ENCODE measurements around the gene ARAP2.

ARAP2 gene, protein sequence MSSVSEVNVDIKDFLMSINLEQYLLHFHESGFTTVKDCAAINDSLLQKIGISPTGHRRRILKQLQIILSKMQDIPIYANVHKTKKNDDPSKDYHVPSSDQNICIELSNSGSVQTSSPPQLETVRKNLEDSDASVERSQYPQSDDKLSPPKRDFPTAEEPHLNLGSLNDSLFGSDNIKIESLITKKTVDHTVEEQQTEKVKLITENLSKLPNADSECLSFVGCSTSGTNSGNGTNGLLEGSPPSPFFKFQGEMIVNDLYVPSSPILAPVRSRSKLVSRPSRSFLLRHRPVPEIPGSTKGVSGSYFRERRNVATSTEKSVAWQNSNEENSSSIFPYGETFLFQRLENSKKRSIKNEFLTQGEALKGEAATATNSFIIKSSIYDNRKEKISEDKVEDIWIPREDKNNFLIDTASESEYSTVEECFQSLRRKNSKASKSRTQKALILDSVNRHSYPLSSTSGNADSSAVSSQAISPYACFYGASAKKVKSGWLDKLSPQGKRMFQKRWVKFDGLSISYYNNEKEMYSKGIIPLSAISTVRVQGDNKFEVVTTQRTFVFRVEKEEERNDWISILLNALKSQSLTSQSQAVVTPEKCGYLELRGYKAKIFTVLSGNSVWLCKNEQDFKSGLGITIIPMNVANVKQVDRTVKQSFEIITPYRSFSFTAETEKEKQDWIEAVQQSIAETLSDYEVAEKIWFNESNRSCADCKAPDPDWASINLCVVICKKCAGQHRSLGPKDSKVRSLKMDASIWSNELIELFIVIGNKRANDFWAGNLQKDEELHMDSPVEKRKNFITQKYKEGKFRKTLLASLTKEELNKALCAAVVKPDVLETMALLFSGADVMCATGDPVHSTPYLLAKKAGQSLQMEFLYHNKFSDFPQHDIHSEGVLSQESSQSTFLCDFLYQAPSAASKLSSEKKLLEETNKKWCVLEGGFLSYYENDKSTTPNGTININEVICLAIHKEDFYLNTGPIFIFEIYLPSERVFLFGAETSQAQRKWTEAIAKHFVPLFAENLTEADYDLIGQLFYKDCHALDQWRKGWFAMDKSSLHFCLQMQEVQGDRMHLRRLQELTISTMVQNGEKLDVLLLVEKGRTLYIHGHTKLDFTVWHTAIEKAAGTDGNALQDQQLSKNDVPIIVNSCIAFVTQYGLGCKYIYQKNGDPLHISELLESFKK (N-terminal part only)

DNA sequence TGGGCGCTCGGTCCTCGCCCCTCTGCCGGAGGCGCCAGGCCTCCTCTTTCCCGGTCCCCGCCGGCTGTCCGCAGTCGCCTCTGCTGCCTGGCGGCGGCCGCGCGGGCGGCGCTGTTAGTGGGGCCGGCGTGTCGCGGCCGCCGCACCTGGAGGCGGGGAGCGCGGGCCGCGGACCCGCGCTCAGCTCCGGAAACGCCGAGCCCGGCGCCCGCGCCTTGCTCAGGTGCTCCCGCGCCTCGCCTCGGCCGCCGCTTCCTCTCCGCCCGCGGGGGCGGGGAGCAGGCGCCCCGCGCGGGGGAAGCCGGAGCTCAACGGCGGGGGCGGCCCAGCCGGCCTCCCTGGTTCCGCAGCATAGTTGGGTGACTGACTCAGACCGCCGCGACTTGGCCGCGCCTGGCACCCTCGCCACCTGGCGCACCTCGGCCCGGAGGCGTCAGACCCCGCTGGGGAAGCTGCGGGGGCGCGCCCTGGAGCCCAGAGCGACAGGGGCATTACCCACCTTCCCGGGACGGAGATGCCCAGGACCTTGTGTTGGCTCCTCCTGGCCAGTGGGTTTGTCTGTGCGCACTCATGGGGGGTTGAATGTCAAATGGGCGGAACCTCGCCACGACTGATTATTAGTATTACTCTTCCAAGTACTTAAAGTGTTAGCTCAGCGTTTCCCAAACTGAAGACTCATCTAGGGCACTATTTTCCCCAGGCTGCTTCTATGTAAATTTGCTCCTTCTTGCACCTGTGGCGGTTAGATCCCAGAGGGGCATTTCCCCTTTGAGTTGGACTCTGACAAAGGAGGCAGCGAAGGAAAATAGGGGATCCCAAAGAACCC is at the start of gene ARAP2:
TSS of gene ARAP2 (minus strand) at position 258 of the 826 bp plus-strand sequence. CDS start 15,028 bp downstream, outside the sequence.
- TF ChIP-seq CTCF (IDR thresholded peaks at IDR 0.05; ENCODE audit: borderline replicate concordance, insufficient read depth, low read depth, low read length): 0 out of 2 replicates have a peak, but pooled peaks have one; percentile 26
- peak within 1 kb of the TSS; percentile 96 for H3K4me3 ChIP-seq (ENCODE audit: low read depth, low read length)

- TF ChIP-seq CTCF (IDR thresholded peaks at IDR 0.05; ENCODE audit: borderline replicate concordance, insufficient read depth, low read depth, low read length): no peak
- H3K4me3 ChIP-seq (ENCODE audit: low read depth, low read length): no peak overlapping the region
Observed at GRCh38 chr4:36292556-36293188, 48.4 kb upstream of the ARAP2 start.

- H3K4me3 ChIP-seq (ENCODE audit: low read depth, low read length): no peak overlapping the region
- TF ChIP-seq CTCF (IDR thresholded peaks at IDR 0.05; ENCODE audit: borderline replicate concordance, insufficient read depth, low read depth, low read length): no peak
Observed at GRCh38 chr4:36290641-36291040, 46.3 kb upstream of the ARAP2 start.

- no peak for TF ChIP-seq CTCF (IDR thresholded peaks at IDR 0.05; ENCODE audit: borderline replicate concordance, insufficient read depth, low read depth, low read length)
- no peak overlapping the region for H3K4me3 ChIP-seq (ENCODE audit: low read depth, low read length)
Observed at GRCh38 chr4:36288731-36289426, 44.6 kb upstream of the ARAP2 start.

DNA sequence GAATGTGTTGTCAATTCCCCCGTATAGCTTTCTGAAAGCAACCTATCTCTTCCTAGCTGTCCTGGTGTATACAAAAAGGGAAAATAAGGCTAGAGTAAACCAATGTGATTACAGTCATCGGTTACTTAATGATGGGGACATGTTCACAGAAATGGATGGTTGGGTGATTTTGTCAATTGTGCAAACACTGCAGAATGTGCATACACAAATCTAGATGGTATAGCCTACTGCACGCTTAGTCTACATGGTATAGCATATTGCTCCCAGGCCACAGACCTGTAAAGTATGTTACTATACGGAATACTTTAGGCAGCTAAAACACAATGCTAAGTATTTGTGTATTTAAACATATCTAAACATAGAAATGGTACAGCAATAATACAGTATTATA is 42.2 kb upstream of the ARAP2 start:
- no peak overlapping the region for H3K4me3 ChIP-seq (ENCODE audit: low read depth, low read length)
- TF ChIP-seq CTCF (IDR thresholded peaks at IDR 0.05; ENCODE audit: borderline replicate concordance, insufficient read depth, low read depth, low read length): no peak
